Activated gamma-delta T cell (primary cell): ENCODE measurements around the gene CANT1.

Experiments used
- DNase-seq: peaks from one replicate; lab custom pipeline; 2025; lab: John Stamatoyannopoulos, UW

Gene CANT1

DNA sequence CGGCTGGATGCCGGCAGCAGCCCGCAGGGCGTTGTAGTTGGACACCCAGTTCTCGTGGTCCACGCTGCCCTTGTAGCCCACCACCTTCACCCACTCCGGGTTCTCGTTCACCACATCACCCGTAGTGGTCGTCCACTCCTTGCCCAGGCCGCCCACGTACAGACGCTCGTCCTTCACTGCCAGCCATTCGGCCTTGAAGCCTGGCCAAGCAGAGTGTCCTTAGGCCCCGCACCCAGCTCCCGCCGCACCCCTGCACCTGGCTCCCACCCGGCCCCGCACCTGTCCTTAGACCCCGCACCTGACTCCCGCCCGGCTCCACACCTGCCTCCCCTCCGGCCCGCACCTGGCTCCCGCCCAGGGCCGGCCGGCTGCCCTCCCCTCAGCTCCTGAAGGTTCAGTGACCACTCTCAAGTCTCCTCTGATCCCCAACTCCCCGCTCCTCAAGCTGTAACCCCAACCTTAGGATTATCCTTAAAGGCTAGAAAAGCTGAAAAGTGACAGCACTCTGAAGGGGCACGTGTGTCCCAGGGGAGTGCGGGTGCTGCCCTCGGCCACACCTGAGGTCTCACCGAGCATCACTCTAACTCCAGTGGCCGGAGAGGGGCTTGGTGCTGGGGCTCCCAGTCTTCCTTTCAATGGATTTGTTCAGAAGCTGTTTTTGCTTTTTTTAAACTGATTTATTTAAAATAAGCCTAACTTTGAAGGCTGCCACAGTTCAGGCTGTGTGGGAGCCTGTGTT lies 14.4 kb downstream of the CANT1 start:
- DNase-seq, result no peak

DNA sequence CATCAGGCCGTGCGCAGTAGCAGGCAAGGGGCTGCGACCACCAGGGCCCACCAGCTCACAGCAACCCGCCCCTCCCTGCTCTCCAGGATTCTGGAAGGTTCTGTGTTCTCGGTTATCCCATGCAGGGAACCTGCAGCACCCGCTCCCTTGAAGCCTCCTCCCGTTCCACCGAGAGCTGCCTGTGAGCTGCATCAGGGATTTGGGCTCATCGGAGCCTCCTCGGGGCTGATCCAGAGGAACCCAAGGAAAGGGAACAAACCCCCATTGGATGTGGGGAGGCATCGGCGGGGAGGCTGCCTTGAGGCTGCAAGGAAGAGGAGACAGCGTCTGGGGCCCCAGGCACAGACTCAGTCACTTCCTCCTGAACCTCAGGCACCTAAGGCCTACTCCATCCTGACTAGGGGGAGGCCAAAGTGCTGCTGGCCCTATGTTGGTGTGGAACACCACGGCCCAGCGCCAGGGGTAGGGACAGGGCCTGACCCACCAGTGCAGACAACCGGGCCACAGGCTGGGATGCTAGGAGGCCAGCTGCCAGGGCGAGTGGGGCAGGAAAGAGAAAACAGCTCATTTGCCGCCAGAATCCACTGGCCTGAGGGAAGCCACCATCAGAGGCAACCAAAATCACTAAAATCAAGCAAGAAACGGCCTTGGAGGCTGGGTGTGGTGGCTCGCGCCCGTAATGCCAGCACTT lies 15.4 kb downstream of the CANT1 start:
- DNase-seq, result no peak

DNA sequence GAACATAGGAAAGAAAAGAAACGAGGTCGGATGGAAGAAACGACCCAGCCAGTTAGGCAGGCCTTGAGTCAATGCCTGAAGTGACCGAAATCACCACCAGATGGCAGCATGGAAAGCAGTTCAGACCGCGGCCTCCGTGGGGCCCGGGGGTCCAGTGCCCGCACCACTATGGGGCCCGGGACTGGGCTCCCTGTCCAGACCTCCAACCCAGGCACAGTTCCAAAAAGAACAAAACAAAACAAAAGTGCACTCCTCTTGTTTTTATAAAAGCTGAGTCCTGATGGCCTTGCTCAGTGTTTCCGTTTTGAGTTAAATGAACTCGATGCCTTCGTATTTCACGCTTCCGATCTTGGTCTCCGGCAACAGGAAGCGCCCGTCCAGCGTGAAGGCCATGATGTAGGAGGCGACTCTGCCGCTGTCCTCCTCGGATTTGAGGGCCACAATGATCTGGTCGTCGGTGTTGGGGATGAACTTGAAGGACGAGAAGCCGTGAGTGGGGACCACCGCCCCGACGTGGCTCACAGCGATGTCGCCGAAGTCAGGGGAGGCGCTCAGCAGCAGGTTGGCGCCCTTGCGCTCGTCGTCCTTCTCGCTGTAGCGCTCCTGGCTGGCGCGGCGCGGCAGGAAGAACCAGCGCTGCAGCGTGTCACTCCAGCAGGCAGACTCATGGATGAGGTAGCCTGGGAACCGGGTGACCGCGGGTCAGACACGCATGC lies 16.2 kb downstream of the CANT1 start:
- DNase-seq, result no peak

GRCh38 chr17:78992542-78993212 lies 16.9 kb downstream of the CANT1 start:
- no peak for DNase-seq

DNA sequence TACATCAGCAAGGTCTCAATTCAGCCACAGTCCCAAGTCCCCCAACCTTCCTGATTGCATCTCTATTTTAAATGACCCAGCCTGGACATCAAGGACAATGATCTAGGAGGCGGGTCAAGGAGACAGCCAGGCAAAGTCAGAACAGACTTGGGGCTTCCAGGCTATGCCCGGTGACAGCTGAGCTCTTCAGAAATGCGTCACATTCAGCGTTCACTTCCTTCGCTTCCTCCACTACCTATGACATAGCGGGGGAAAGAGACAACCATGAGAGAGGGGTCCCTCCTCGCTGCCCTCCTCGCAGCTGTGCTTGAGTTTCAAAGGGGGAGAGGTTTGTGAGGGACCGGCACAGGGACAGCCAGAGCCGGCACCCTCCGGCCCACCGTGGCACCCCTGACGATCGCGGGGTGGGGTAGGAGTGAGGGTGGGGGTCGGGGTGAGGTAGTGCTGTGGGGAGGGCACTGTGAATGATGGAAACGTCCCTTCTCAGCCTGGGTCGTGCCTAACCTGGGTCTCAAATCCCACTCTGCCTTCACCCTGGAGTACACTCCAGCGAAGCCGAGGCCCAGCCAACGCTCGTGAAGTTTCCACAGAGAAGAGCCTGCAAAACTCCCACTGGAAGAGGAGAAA lies 17.5 kb downstream of the CANT1 start:
- DNase-seq, result no peak

- no peak for DNase-seq
Observed at GRCh38 chr17:78991017-78991738, 18.4 kb downstream of the CANT1 start.

- no peak for DNase-seq
Observed at GRCh38 chr17:78990349-78991016, 19.1 kb downstream of the CANT1 start.

DNA sequence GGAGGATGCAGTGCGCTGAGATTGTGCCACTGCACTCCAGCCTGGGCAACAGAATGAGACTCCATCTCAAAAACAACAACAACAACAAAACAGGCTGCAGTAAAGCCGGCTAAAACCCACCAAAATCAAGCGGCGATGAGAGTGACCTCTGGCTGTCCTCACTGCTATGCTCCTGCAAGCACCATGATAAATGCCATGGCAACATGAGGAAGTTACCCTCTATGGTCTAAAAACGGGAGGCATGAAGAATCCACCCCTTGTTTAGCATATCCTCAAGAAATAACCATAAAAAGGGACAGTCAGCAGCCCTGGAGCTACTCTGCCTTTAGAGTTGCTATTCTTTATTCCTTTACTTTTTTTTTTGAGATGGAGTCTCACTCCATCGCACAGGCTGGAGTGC lies 21.4 kb downstream of the CANT1 start:
- no peak for DNase-seq

DNA sequence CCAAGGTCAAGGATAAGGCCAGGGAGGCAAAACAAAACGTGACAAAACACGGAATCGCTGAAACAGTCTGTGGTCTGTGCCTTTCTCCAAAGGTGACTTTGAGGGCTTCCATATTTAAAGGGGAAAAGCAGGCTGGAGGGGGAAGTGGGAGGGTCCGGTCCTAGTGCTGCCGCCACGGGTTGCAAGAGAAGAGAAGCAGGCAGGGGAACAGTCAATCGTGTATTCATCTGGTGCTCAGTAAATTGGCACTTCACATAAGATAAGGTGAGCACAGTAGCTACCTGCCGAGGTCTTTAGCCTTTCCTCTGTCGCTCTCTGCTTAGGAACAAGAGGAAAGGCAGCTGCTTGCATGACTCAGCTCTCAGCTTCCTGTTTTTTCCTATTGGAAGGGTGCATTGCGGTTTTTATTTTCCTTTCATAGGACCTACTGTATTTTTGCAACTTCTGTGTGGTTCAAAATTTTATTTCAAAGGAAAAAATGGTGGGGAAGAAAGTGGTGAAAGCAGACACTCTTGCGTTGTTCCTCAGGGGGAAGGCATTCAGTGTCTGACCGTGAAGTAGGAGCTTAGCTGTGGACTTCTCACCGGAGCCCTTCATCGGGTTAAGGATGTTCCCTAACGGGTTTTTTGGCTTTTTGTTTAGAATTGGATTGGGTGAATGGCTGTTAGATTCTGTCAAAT lies 22.8 kb downstream of the CANT1 start:
- DNase-seq, result no peak

GRCh38 chr17:78986048-78986648 lies 23.4 kb downstream of the CANT1 start:
- no peak for DNase-seq

- no peak for DNase-seq
Observed at GRCh38 chr17:78985395-78985794, 24.2 kb downstream of the CANT1 start.

DNA sequence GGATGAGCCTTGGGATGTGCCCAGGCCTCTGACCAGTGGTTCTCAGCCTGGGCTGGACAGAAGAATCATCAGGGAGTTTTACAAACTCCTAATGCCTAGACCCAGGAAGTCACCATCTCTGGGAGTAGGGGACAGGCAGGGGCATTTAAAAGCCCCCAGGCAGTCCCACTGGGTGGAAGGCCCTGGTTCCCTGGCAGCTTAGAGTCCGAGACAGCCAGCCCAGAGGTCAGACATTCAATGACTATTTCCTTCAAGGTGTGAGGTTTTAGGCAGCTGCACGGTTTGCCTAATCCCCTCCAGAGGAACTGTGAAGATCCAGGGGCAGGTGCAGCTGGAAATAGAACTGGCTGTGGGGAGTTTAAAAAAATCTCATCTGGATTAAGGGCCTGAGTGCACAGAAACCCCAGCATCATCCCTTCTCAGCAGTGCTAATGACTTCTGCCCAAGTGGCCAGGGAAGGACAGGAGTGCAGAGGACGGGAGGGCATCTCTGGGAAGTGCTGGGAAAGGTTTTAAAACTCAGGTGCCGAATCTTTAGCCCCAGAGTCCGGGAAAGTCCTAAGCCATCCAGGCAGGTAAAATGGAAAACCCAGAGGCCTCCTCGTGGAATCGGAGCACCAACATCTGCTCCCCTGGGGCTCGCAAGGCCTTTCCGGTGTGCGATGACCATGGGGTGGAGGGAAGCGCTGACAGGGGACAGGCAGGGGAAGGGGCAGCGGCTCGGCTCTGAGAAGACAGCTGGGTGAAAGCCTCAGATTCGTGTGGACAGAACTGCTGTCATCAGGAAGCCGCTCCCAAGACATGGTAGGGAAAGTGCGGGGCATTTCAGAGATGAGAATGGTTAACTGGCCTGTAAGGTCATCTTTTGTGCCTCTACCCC lies 28.3 kb downstream of the CANT1 start:
- DNase-seq, result no peak

DNA sequence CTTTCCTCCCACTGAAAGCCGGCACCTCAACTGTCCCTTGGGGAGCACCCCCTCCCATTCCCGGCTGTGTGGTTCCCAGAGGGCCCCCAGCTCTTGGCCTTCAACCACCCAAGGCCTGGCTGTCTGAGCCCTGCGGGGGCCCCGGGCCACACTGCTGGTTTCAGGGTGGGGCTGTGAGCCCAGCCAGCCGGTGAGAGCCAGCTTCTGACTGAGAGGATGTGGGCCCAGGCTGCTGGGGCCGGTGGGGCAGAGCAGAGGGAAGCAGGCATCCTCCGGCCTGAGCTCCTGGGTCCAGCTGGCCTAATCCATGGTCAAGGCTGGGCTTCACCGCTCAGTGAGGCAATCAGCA lies 29.0 kb downstream of the CANT1 start:
- DNase-seq, result no peak

- no peak for DNase-seq
Observed at GRCh38 chr17:78979780-78980623, 29.6 kb downstream of the CANT1 start, which contains the start of gene LGALS3BP. Gene LGALS3BP (minus strand): TSS chr17:78979923. CDS start chr17:78977191, 2,732 bp downstream.

DNA sequence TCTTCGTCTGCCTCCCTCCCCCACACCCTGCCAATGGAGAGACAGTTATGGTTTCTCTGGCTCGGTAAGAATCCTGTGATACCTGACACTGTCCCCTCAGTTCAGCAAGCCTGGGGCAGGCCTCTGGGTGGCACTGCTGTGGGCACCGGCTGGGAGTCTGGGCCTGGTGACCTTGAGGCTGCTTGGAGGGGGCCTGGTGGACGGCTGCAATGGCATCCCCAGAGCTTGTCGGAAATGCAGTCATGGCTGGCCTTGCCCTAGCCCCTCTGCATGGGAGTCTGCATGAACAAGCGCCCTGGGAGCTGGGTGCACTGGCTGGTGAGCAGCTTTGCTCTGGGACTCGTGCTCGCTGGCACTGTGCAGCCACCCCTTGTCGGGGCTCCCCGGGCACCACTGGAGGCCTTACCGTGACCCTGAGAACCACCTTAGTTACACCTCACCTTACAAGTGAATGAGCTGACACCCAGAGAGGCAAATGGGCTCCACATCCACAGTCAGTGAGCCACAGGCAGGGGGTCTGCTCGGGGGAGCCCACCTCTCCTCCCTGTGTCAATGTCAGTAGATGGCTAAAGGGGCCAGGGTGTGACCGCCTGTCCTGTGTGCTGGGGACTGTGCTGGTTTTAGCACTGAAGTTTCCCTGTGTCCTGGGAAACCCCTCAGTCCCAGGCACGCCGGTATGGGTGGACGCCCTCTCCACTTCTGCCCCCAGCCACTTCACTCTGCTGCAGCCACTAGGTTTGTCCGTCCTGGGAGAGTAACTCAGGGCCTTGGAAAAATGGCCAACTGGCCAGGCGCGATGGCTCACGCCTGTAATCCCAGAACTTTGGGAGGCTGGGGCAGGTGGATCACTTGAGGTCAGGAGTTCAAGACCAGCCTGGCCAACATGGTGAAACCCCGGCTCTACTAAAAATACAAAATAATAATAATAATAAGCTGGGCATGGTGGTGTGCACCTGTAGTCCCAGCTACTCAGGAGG lies 31.3 kb downstream of the CANT1 start:
- DNase-seq, result no peak

- no peak for DNase-seq
Observed at GRCh38 chr17:78977681-78977943, 32.0 kb downstream of the CANT1 start.
